Islet of Langerhans (tissue), 1 donor: ENCODE data around the gene ENPP4.
A peak's percentile ranks its signal among the peaks of the same experiment; 100 is the strongest.
"Not testable (repeated sequence)": the region's sequence is repeated elsewhere in the genome, so short reads cannot be mapped to it uniquely, and the experiment has no call there.

ENCODE experiments used
- FAIRE-seq: peaks from one replicate; lab custom pipeline; 2011; peaks lifted over from hg19 to GRCh38; lab: Jason Lieb, UNC

ENPP4 gene, protein sequence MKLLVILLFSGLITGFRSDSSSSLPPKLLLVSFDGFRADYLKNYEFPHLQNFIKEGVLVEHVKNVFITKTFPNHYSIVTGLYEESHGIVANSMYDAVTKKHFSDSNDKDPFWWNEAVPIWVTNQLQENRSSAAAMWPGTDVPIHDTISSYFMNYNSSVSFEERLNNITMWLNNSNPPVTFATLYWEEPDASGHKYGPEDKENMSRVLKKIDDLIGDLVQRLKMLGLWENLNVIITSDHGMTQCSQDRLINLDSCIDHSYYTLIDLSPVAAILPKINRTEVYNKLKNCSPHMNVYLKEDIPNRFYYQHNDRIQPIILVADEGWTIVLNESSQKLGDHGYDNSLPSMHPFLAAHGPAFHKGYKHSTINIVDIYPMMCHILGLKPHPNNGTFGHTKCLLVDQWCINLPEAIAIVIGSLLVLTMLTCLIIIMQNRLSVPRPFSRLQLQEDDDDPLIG

DNA sequence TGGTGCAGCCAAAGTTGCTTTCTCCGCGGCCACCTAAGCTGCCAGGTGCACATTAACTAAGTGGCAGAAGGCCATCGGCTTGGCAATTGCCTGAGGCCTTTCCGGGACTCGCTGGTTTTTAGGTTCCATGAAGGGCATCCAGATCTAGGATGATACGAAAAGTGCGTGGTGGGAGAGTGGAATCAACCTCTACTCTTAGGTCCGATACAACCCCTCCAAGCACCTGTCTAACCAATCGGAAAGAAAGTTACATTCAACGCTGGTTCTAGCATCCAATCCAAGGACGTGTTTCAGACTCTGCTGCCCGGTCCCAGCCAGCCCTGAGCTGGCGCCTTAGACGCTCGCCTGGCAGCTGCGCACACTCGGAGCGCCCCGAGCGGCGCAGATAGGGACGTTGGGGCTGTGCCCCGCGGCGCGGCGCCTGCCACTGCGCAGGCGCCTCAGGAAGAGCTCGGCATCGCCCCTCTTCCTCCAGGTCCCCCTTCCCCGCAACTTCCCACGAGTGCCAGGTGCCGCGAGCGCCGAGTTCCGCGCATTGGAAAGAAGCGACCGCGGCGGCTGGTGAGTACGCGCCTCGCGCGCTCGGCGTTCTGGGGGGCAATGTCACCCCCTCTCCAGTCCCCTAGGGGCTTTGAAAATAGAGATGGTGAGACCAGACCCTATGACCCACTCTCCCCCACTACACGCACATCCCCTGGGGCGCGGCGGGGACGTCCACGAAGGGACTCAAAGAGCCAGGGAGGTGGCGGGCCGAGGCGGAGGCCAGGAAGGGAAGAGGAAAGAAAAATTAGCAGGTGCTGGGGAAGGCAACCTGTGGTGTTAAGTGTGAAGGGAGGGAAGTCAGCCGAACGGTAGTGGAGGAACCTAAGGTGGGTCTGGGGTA is at the start of gene ENPP4:
ENPP4 (plus strand) TSS at position 361 of the 883 bp plus-strand sequence. CDS start 9,595 bp downstream, outside the sequence.
- peak; percentile 99 for FAIRE-seq

DNA sequence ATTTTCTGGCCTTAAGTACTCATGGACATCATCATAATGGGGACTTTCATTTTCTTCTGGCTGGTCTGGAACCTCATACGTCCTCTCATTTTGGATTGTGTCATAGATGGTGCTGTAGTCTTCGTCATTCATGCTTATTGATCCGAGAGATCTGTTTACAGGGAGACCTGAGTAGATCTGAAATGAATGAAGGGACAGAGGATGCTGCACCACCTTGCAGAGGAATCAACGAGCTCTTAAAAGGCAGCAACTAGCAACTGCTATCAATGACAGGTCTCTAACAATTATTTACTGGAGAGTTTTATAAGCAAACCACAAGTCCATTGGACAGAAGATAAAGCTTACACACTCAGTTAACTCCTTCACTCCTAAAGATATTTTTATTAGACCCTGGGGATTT is 49.7 kb upstream of the ENPP4 start:
- FAIRE-seq: no peak

DNA sequence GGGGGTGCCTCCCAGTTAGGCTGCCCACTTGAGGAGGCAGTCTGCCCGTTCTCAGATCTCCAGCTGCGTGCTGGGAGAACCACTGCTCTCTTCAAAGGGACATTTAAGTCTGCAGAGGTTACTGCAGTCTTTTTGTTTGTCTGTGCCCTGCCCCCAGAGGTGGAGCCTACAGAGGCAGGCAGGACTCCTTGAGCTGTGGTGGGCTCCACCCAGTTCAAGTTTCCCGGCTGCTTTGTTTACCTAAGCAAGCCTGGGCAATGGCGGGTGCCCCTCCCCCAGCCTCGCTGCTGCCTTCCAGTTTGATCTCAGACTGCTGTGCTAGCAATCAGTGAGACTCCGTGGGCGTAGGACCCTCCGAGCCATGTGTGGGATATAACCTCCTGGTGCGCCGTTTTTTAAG is 44.1 kb upstream of the ENPP4 start:
- FAIRE-seq: not testable (repeated sequence)

DNA sequence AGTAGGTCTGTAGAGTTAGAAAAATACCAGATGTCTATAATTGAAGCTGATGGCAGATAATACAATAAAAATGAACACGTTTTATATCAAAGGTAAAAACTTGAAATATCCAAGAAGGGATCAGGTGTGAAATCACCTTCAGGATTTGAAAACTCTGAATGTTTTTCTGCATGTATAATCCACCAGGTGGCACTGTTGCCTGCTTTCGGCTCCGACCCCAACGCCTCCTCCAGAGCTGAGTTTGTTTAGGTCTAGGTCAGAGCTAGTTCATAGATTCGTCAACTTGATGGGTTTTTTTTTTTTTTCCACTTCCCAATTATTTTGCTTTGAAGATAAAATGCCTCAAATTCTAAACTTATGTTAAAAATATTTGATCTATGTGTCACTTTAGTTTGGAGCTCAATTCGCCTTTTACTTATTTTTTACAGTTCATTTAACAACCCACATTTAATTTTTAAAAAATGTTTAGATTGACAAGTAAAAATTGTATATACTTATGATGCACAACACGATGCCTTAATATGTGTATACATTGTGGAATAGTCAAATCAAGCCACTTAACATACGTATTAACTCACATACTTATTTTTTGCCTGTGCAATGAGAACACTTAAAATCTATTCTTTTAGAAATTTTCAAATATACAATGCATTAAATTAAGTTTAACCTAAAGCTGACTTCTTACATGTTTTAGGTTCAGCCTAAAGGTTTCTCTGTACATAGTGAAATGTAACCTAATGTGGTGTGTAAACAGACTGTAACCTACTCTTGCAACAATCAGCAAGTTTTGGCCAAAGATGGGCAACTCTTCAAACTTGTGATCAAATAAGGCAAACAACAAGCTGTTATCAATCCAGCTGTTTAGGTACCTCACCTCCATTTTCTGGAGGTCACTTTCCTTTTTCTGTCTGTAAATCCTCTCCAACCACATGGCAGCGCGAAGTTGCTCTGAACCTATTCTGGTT is 39.4 kb upstream of the ENPP4 start:
- peak; percentile 93 for FAIRE-seq

DNA sequence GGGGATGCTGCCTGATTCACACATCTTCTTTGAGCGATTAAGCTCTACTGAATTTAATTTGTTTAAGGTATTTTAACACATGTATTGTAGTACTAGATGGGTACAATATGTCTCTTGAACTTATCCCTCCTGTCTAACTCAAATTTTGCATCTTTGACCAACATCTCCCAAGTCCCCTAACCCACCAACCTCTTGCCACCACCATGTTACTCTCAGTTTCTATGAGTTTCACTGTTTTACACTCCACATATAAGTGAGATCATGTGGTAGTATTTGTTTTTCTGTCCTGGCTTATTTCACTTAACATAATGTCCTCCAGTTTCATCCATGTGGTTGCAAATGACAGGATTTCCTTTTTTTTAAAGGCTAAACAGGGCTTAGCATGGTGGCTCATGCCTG is 38.7 kb upstream of the ENPP4 start:
- no peak for FAIRE-seq

DNA sequence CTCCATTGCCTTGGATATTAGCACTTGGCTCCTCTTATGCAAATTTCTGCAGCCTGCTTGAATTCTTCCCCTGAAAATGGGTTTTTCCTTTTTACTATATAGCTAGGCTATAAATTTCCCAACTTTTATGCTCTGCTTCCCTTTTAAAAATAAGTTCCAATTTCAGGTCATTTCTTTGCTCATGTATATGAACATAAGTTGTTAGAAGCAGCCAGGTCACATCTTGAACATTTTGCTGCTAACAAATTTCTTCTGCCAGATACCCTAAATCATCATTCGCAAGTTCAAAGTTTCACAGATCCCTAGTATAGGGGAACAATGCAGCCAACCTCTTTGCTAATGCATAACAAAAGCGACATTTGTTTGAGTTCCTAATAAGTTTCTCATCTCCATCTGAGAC is 34.5 kb upstream of the ENPP4 start:
- FAIRE-seq: no peak

DNA sequence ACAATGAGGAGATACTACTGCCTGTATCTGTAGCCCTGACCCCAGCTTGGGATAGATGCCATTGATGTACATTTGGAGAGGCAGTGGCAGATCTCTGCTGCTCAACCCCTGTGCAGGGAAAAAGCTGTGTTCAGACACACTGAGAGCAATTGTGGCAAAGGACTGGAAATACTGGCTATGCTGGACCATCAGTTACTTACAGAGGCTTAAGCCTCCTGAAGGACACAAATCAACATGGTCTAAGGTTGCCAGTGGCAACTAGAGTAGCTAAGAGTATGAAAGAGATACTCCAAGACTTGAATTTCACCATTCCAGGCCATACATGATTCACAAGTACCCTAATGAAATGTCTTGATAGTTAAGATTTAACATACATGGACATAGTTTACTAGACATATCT is 32.4 kb upstream of the ENPP4 start:
- FAIRE-seq: no peak

DNA sequence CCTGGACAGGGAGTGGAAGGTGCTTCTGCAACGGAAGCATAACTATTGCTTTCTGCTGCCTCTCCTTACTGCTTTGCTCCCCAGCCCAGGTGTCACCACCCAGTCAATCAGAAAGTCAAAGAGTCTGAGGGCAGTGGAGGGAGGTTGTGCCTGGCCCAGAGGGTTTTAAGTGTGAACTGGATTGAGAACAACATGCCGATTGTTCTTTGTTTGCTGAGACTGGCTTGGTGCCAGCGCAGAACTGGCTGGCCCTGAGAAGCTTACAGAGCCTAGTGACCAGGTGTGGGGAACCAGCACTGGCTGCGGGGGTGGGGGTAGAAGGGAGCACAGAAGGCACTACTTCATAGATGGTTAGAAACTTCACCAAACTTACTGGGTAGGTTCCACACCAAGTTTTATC is 31.1 kb upstream of the ENPP4 start:
- FAIRE-seq: no peak

DNA sequence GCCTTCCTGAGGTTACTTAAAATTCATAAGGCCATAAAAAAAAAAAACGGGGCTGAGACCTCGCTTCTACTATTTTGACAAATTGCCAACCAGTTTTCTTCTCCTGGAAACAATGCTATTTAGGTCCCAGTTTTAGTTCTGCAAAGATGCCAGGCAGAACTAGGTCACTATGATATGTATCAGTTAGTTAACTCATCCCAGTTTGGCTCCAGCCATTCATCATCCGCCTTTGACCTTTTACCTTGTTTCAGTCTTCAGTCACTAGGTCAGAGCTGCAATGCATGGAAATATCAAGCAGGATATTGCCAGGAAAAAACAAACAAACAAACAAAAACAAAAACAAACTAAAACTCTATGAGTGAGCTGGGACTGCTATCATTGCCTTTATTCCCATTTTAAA is 29.8 kb upstream of the ENPP4 start:
- no peak for FAIRE-seq

DNA sequence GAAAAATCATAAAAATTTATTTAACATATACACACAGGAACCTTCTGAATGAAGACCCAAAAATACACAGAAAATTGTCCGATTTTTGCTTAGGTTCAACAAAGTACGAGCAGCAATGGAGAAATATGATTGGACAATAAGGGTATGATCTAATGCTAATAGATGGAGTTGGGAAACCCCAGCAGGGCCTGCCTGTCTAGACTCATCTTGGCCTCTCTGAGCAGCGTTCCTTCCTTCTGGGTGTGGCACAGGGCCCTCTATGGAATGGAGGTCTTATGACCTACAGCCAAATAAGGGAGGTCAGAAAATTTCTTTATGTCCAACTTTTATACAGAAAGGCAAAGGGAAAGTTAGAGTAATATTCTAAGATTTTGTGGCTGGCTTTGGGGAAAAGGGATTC is 27.7 kb upstream of the ENPP4 start:
- no peak for FAIRE-seq

DNA sequence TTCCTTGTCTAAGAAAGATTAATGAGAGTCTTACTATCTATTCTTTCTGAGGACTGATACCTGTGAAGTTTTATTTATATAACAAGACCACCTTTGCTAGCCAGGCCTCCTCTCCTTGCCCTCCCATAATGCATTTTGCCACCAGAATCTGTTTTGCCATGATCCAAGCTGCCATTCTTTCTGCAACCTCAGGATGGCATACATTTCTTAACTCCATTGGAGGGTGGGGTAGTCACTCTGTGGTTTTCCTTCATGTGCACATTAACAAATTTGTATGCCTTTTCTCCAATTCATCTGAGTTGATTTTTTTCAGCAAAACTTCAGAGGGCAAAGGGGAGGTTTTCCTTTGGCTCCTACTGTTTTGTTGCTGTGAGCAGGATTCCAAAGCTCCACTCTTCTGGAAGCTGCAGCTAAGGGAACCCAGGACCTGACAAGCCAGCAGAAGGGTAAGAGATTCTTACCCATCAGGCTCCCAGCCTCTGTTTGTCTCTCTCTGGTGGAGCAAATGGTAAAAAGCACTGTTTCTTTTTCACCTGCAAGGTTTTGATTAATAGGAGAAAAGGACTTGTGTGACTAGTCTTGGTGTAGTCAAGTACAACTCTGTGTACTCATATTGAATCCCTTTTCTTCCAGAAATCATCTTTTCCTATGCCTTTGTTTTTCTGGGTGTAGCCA is 26.2 kb upstream of the ENPP4 start:
- FAIRE-seq: no peak

DNA sequence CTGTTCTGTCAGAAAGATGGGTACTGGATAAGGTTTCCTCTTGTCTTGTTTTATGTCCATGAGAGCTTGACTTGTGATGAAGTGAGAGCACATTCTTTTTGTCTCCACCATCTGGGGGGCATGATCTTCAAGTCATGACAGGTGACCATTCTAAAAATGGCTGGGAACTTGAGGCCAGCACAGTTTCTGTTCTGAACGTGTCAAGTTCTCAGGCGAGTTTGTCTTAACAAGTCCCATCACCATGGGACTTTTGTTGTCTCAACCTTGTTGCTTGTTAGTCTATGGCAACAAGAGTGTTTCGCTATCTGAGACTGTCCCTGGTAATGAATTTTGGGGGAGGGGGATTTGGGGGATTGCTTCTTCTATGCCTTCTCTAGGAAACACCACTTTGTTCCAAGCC is 25.6 kb upstream of the ENPP4 start:
- no peak for FAIRE-seq

DNA sequence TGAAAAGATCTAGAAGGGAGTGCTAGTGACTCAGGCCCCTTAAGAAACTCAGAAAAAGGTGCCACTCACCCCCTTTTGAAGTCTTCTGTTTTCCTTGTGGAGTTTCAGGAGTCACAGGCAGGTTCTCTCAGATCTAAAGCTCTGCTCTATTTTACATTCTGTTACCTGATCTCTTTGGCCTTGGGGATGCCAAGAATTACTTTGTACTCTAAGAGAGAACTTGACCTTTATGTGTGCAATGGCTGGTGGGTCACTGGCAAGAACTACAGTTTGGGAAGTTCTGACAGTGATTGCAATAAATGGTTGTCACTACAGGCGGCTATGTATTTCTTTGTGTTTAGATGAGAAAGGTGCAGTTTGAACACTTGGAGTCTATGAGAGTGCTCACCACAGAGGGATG is 24.2 kb upstream of the ENPP4 start:
- FAIRE-seq: no peak

DNA sequence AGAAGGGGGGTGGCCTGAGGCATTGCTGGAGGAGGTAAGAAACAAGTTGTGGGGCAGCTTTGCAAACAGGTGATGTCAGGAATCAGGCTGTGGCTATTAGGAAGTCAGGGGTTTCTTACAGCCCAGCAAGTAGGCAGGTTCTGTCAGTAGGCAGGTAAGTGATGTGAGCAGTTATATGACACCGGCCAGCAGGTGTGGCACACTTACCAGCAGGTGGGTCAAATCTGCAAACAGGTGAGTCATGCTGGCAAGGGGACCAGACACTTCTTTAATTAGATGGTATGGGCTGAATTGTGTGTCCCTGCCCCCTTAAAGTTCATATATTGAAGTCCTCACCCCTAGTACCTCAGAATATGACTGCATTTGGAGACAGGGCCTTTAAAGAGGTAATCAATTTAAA is 16.4 kb upstream of the ENPP4 start:
- no peak for FAIRE-seq

DNA sequence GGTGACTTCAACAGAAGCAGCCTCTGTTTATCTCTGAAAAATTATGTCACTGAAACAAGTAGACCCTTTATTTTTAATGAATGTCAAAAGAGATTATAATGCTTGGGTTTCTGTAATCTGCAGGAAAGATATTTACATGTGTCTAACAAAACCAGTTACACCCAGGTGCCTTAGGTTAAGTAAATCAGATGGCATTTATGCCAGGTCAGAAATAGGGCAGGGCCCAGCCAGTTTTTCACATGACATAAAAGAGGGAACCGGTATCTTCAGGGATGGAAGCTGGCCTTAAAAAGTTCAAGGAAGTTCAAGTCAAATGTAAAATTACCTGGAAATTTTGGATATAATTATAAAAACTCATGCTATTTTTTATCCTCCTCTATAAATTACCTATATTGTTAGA is 14.2 kb upstream of the ENPP4 start:
- FAIRE-seq: no peak

DNA sequence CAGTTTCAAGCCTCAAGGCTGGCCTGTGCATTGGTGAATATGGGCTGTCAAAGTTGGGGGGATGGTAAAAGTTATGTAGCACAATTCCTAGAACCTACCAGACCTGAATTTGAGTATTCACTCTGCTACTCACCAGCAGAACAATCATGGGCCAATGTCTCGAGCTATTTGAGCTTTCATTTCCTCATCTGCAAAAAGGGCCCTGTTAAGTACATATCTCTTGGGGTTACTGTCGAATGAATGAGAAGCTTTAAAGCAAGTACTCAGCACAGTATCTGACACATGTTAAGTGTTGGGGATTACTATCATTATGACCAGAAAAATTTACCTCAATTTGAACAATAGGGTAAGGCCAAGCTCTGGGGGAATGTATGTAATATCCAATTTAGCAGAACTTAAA is 13.5 kb upstream of the ENPP4 start:
- FAIRE-seq: no peak

DNA sequence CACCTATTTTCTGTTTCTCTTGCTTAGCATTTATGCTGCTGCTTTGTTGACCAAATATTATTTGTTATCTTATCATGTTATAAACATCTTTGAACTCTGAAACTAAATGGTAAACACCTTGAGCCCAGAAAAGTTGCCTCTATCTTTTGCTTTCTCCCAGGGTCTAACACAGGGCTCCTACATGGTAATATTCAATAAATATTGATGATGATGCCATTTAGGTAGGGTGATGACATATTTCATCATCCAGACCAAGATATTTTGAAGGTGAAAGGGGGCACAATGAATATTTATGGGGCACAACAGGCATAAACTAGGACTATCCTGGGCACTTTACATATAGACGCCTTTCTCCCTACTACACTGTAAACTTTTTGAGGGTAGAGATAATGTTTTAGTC is 11.6 kb upstream of the ENPP4 start:
- FAIRE-seq: no peak

DNA sequence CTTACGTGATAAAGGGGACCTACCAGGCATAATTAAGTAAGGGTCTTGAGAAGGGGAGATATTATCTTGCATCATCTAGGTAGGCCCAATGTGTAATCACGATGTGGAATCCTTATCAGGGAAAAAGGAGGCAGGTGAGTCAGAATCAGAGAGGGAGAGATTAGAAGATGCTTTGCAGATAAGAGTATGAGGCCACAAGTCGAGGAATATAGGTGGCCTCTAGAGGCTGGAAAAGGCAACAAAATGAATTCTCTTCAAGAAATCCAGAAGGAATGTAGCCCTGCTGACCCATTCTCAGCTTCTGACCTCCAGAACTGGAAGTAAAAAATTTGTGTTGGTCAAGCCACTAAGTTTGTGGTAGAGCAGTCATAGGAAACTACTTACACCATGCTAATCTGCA is 11.0 kb upstream of the ENPP4 start:
- FAIRE-seq: no peak

DNA sequence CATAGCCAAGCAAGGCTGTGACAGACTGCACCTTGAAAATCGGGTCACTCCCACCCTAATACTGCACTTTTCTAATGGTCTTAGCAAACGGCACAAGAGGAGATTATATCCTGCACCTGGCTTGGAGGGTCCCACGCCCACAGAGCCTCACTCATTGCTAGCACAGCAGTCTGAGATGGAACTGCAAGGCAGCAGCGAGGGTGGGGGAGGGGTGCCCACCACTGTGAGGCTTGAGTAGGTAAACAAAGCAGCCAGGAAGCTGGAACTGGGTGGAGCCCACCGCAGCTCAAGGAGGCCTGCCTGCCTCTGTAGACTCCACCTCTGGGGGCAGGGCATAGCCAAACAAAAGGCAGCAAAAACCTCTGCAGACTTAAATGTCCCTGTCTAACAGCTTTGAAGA is 10.1 kb upstream of the ENPP4 start:
- not testable (repeated sequence) for FAIRE-seq

DNA sequence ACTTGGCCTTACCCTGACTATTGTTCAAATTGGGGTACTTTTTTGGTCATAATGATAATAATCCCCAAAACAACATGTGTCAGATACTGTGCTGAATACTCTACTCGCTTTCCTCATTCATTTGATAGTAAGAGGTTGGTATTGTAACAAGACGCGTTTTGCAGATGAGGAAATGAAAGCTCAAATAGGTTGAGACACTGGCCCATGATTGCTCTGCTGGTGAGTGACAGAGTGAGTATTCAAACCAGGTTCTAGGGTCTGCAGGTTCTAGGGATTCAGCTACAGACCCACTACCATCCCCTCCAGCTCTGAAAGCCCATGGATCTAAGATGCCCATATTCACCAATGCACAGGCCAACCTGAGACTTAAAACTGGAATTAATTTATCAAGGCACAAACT is 1.3 kb upstream of the ENPP4 start:
- no peak for FAIRE-seq

DNA sequence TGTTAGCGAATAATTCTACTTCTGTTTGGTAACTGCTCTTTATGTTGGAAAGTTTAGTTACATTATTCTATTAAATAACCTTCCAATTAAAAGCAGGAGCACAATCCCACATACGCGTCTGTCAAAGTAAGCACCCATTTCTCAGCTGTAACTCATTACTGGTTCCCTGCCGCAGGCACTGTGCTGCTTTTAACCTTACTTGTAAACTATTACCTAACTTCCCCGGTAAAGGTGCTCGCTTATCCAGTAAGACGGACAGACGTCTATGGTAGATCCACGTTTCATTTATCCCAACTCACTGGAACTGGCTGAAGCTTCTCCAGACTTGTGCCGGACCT is 529 bp upstream of the ENPP4 start:
- no peak for FAIRE-seq

DNA sequence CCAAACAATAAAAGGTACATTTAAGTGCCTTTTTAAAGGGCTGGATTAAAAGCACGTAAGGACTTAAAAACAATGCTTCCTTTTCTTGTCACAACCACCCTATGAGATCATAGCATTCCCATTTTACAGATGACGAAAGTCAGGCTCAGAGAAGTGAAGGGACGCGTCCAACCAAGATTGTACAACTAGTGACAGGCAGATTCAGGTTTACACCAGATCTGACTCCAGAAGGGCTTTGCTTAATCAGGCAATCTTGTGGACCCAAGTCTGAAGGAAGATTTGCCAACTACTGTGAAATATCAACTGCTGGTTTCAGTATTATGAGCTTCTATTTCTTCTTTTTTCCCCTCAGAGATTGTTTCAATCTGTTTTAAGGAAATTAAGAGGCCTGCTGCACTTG is 877 bp downstream of the ENPP4 start:
- FAIRE-seq: no peak
